ENCODE results near the gene SLC25A47. TPM values are rescaled to one million over a fixed set of nuclear protein-coding genes. Genes with fewer than 3 reads are reported as not detected.

SLC25A47 gene
- total RNA-seq, 2 donors from 2014 or later: not detected

DNA sequence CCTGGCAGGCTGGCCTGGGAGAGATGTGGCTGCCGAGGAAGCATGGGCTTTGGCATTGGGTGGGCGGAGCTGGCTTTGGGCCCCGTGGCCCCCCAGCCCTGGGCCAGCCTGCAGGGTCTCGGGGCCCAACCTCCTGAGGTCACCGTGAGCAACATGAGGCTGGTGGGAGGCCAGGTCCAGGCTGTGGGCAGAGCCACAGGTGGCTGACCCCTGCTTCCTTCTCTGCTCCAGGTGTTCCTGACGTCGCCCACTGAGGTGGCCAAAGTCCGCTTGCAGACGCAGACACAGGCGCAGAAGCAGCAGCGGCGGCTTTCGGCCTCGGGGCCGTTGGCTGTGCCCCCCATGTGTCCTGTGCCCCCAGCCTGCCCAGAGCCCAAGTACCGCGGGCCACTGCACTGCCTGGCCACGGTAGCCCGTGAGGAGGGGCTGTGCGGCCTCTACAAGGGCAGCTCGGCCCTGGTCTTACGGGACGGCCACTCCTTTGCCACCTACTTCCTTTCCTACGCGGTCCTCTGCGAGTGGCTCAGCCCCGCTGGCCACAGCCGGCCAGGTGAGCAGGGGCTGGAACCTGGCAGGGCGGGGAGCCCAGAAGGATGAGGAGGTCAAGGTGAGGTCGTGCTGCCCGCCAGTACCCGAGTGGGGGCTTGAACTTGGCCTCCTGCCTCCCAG is 5.5 kb downstream of the SLC25A47 start:
- no peaks in the 10 kb centered on the region for H3K27me3 ChIP-seq
- intact Hi-C loops (cut with DNase I): no loop called here
- H3K4me1 ChIP-seq: no peaks in the 10 kb centered on the region
- no peaks in the 10 kb centered on the region for H3K36me3 ChIP-seq
- H3K4me3 ChIP-seq: peak overlapping the region; percentile 22
- peak; percentile 63 for DNase-seq
- peak overlapping the region in 1 of 2 donors; percentile 61 for H3K9ac ChIP-seq (ENCODE audit: low read depth in 2 of 2, low read length in 2 of 2)
- peak overlapping the region; percentile 24 for H3K27ac ChIP-seq
- TF ChIP-seq, protein P1, sequence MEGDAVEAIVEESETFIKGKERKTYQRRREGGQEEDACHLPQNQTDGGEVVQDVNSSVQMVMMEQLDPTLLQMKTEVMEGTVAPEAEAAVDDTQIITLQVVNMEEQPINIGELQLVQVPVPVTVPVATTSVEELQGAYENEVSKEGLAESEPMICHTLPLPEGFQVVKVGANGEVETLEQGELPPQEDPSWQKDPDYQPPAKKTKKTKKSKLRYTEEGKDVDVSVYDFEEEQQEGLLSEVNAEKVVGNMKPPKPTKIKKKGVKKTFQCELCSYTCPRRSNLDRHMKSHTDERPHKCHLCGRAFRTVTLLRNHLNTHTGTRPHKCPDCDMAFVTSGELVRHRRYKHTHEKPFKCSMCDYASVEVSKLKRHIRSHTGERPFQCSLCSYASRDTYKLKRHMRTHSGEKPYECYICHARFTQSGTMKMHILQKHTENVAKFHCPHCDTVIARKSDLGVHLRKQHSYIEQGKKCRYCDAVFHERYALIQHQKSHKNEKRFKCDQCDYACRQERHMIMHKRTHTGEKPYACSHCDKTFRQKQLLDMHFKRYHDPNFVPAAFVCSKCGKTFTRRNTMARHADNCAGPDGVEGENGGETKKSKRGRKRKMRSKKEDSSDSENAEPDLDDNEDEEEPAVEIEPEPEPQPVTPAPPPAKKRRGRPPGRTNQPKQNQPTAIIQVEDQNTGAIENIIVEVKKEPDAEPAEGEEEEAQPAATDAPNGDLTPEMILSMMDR (IDR thresholded peaks at IDR 0.05): no peak
- H3K9me3 ChIP-seq: no peaks in the 10 kb centered on the region

DNA sequence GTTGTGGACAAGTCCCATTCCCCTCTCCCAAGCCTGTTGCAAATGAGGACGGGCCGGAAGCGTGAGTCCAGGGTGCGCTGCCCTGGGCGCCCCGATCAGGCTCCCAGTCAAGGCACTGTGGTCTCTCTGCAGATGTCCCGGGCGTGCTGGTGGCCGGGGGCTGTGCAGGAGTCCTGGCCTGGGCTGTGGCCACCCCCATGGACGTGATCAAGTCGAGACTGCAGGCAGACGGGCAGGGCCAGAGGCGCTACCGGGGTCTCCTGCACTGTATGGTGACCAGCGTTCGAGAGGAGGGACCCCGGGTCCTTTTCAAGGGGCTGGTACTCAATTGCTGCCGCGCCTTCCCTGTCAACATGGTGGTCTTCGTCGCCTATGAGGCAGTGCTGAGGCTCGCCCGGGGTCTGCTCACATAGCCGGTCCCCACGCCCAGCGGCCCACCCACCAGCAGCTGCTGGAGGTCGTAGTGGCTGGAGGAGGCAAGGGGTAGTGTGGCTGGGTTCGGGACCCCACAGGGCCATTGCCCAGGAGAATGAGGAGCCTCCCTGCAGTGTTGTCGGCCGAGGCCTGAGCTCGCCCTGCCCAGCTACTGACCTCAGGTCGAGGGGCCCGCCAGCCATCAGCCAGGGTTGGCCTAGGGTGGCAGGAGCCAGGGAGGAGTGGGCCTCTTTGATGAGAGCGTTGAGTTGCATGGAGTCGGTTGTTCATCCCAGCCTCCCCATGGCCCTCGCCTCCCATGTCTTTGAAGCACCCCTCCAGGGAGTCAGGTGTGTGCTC is 6.3 kb downstream of the SLC25A47 start:
- Histone ChIP-seq H3K9me3 (no peaks in the 10 kb centered on the region), H3K27me3 (no peaks in the 10 kb centered on the region), H3K4me3 (no peak overlapping the region), H3K4me1 (no peaks in the 10 kb centered on the region), H3K27ac (no peak overlapping the region), H3K36me3 (no peaks in the 10 kb centered on the region), H3K9ac (ENCODE audit: low read depth in 2 of 2, low read length in 2 of 2) (peak overlapping the region in 1 of 2 donors; percentile 61)
- TF ChIP-seq, protein P1 (IDR thresholded peaks at IDR 0.05): no peak
- no peak for DNase-seq
- intact Hi-C loops (cut with DNase I): no loop called here

DNA sequence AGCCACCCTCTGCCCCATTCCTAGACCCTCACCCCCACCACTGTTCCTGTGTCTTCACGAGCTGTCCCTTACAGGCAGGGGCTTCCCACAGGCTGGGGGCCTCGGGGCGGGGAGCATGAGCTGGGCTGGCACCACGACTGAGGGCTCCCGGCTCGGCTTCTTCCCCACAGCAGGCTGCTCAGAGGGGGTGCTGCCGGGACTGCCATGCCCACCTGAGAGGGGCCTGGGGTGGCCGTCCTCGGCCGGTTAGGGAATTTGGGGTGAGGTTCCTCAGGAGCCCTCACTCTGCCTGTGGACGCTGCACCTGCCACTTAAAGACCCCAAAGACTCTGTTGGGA is 6.8 kb downstream of the SLC25A47 start:
- no peak overlapping the region for H3K27ac ChIP-seq
- H3K9me3 ChIP-seq: no peaks in the 10 kb centered on the region
- intact Hi-C loops (cut with DNase I): no loop called here
- no peak for DNase-seq
- H3K27me3 ChIP-seq: no peaks in the 10 kb centered on the region
- no peak overlapping the region for H3K4me3 ChIP-seq
- no peak overlapping the region for H3K9ac ChIP-seq (ENCODE audit: low read depth in 2 of 2, low read length in 2 of 2)
- TF ChIP-seq, protein P1 (IDR thresholded peaks at IDR 0.05): no peak
- no peaks in the 10 kb centered on the region for H3K36me3 ChIP-seq
- no peaks in the 10 kb centered on the region for H3K4me1 ChIP-seq

DNA sequence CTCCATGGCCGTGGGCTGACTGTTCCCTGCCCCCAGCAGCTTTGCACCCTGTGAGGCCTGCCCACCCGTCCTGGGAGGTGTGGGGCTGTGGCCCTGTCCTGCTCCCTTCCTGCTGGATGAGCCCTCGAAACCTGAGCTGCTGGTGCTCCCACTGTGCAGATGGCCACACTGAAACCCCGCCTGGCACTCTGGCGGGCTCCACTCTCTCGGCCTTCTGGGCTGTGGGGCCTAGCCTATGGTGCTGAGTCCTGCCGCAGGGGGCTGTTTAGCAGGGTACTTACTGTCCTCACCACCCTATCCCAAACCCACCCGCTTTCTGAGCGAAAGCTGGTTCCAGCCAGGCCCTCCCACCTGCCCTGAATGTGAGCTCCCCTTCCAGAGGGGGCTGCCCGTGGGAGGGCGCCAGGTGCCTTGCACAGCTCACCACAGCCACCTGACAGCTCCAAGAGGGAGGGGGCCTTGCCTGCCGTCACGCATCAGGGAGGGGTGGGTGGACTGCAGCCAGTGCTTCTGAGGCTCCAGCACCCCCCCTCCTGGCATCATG is 7.3 kb downstream of the SLC25A47 start:
- Histone ChIP-seq H3K9ac (ENCODE audit: low read depth in 2 of 2, low read length in 2 of 2) (no peak overlapping the region), H3K36me3 (no peaks in the 10 kb centered on the region), H3K9me3 (no peaks in the 10 kb centered on the region), H3K4me3 (no peak overlapping the region), H3K4me1 (no peaks in the 10 kb centered on the region), H3K27ac (no peak overlapping the region), H3K27me3 (no peaks in the 10 kb centered on the region)
- DNase-seq: no peak
- TF ChIP-seq, protein P1 (IDR thresholded peaks at IDR 0.05): no peak
- intact Hi-C loops (cut with DNase I): no loop called here

DNA sequence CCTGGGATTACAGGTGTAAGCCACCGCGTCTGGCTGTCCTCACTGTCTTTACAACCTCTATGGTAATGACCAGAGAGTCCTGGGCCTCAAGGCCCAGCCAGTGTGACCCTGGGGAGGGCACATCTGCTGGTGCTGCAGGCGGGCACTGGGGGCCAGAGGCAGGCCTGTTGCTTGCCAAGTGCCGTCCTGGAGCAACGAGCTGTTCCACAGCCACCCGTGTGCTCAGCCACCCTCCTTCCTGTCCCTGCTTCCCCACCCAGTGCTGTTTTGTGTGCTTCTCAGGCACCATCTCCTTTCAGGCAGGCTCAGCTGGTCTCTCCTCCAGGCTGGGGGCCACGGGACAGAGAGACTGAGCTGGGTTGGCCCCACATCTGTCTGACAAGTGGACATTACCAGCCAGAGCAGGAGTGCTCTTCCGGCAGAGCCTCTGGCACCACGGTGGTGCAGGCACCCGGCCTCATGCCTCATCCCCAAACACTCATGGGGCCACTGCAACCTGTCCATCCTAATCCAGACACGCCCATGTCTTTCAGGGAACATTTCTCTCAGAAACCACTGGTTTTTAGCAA is 9.0 kb downstream of the SLC25A47 start:
- TF ChIP-seq, protein P1 (IDR thresholded peaks at IDR 0.05): no peak
- no peak for DNase-seq
- Histone ChIP-seq H3K27ac (no peak overlapping the region), H3K9me3 (no peaks in the 10 kb centered on the region), H3K4me1 (no peaks in the 10 kb centered on the region), H3K27me3 (no peaks in the 10 kb centered on the region), H3K36me3 (no peaks in the 10 kb centered on the region), H3K9ac (ENCODE audit: low read depth in 2 of 2, low read length in 2 of 2) (no peak overlapping the region), H3K4me3 (no peak overlapping the region)
- intact Hi-C loops (cut with DNase I): no loop called here
